Mesenchymal stem cell (in vitro differentiated cells and primary cell): ENCODE data around the gene ABCC2.

Experiments
- DNase-seq: peaks from one replicate; pipeline ENCODE4 v3.0.0-alpha.2; 2013
- H2AFZ ChIP-seq: one replicate; pipeline ENCODE4 v1.6.1; 2013; ENCODE audit warnings: low read depth, mild to moderate bottlenecking, control low read depth, inconsistent platforms, low read length, moderate library complexity
- H2AK5ac ChIP-seq: 2 replicates; pipeline ENCODE4 v1.6.1; 2013; ENCODE audit warnings: low read length, moderate library complexity, mild to moderate bottlenecking, inconsistent platforms; ENCODE audit not compliant: severe bottlenecking
- H2BK120ac ChIP-seq: one replicate; pipeline ENCODE4 v1.6.1; 2013; ENCODE audit warnings: low read depth, mild to moderate bottlenecking, inconsistent platforms, low read length, moderate library complexity
- H2BK12ac ChIP-seq, 2 experiments: one replicate each; pipeline ENCODE4 v1.6.1; 2013; ENCODE audit warnings: inconsistent platforms in 2 of 2, low read length in 2 of 2, mild to moderate bottlenecking in 2 of 2, moderate library complexity in 2 of 2, control low read depth in 1 of 2
- H2BK15ac ChIP-seq: one replicate; pipeline ENCODE4 v1.6.1; 2013; ENCODE audit warnings: mild to moderate bottlenecking, low read depth, inconsistent platforms; ENCODE audit not compliant: poor library complexity, severe bottlenecking
- H2BK5ac ChIP-seq: 2 replicates; pipeline ENCODE4 v1.6.1; 2013; ENCODE audit warnings: low read depth, mild to moderate bottlenecking, low read length, control low read depth, inconsistent platforms; ENCODE audit not compliant: poor library complexity, severe bottlenecking
- H3K14ac ChIP-seq, 2 experiments: one replicate each; pipeline ENCODE4 v1.6.1; 2013; ENCODE audit warnings: inconsistent platforms in 2 of 2, low read length in 2 of 2, control low read depth in 1 of 2, mild to moderate bottlenecking in 1 of 2, moderate library complexity in 1 of 2
- H3K18ac ChIP-seq, 2 experiments: one replicate each; pipeline ENCODE4 v1.6.1; 2013; ENCODE audit warnings: inconsistent platforms in 2 of 2, low read length in 2 of 2, control low read depth in 1 of 2, low read depth in 1 of 2, mild to moderate bottlenecking in 1 of 2
- H3K23ac ChIP-seq, 2 experiments: one replicate each; pipeline ENCODE4 v1.6.1; 2013; ENCODE audit warnings: inconsistent platforms in 2 of 2, low read length in 2 of 2, mild to moderate bottlenecking in 2 of 2, moderate library complexity in 2 of 2, control low read depth in 1 of 2
- H3K27ac ChIP-seq: 2 replicates; pipeline ENCODE4 v1.5.1; 2013; ENCODE audit warnings: mild to moderate bottlenecking, moderate library complexity, low read length, control low read depth, inconsistent platforms; ENCODE audit not compliant: poor library complexity, severe bottlenecking
- H3K27me3 ChIP-seq, 2 experiments: 2 replicates each; pipeline versions ENCODE4 v1.6.1 to v1.7.0; 2013; ENCODE audit warnings: low read length in 2 of 2, mild to moderate bottlenecking in 2 of 2, moderate library complexity in 2 of 2, control low read depth in 1 of 2, inconsistent platforms in 1 of 2; ENCODE audit not compliant: control insufficient read depth in 1 of 2, insufficient read depth in 1 of 2
- H3K36me3 ChIP-seq, 2 experiments: 2 replicates each; pipeline versions ENCODE4 v1.6.1 to v1.7.0; 2013; ENCODE audit warnings: low read length in 2 of 2, control low read depth in 1 of 2, inconsistent platforms in 1 of 2, low read depth in 1 of 2, mild to moderate bottlenecking in 1 of 2; ENCODE audit not compliant: insufficient read depth in 2 of 2, control insufficient read depth in 1 of 2
- H3K4ac ChIP-seq, 2 experiments: one replicate each; pipeline ENCODE4 v1.6.1; 2013; ENCODE audit warnings: inconsistent platforms in 2 of 2, low read length in 2 of 2, mild to moderate bottlenecking in 2 of 2, moderate library complexity in 2 of 2, control low read depth in 1 of 2, low read depth in 1 of 2
- H3K4me1 ChIP-seq: 2 replicates; pipeline ENCODE4 v1.6.1; 2013; ENCODE audit warnings: low read depth, low read length, control low read depth; ENCODE audit not compliant: control insufficient read depth, insufficient read depth
- H3K4me2 ChIP-seq: 2 replicates; pipeline ENCODE4 v1.6.1; 2013; ENCODE audit warnings: low read length, mild to moderate bottlenecking, inconsistent platforms; ENCODE audit not compliant: poor library complexity, severe bottlenecking
- H3K4me3 ChIP-seq, 2 experiments: 2 replicates each; pipeline versions ENCODE4 v1.5.1 to v1.7.0; 2013; ENCODE audit warnings: low read length in 2 of 2, mild to moderate bottlenecking in 2 of 2, control low read depth in 1 of 2, low read depth in 1 of 2; ENCODE audit not compliant: insufficient read depth in 1 of 2
- H3K79me1 ChIP-seq: replicated peaks from 2 replicates; pipeline ENCODE4 v1.6.1; 2013; ENCODE audit warnings: mild to moderate bottlenecking, control low read depth, low read length, inconsistent platforms; ENCODE audit not compliant: poor library complexity, severe bottlenecking
- H3K9ac ChIP-seq: 2 replicates; pipeline ENCODE4 v1.7.0; 2013; ENCODE audit warnings: mild to moderate bottlenecking, low read length, moderate library complexity
- H3K9me3 ChIP-seq: 2 replicates; pipeline ENCODE4 v1.7.0; 2013; ENCODE audit warnings: mild to moderate bottlenecking, low read length; ENCODE audit not compliant: control insufficient read depth
- H4K8ac ChIP-seq: one replicate; pipeline ENCODE4 v1.6.1; 2013; ENCODE audit warnings: inconsistent platforms, mild to moderate bottlenecking, low read length, moderate library complexity
- H4K91ac ChIP-seq: one replicate; pipeline ENCODE4 v1.6.1; 2013; ENCODE audit warnings: mild to moderate bottlenecking, low read length, inconsistent platforms
- WGBS: methylation state at CpG from one replicate; pipeline ENCODE4 v1.1.7; 2013; ENCODE audit warnings: mixed read lengths; 5-methylcytosine and 5-hydroxymethylcytosine counted together

ABCC2 gene

DNA sequence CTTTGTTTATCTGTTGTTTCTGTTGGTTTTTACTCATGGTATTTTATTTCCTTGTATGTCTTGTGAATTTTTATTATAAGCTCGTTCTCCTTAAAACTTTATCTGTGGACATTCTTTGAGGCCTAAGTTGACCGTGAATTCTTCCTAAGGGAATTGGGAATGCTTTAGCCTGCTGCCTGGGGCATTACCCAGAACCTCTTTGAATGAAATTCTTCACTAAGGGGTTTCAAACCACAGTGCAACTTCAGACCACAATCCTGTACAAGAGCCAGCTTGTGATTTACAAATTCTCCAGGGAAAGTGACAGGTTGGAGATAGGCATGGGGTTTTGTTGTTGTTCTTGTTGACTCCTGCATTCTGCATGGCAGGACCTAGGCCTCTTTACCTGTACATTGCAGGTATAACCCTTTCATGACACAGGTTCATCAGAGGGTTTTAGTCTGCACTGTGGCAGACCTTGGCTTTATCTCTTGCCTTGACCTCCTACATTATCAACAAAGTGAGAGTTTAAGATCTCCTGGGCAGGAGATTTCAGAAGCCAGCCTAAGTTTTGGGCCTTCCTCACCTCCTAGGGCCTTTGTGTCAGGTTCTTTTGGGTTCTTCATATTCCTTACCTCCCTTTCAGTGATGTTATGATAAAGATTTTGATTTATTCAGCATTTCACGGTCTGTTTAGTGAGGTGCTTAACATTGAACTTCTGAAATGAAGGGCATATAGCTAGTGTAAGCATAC lies 70.2 kb downstream of the ABCC2 start:
- no peak overlapping the region for H3K4me3 ChIP-seq
- no peak overlapping the region for H2BK12ac ChIP-seq
- H2AFZ ChIP-seq: no peak overlapping the region
- H3K79me1 ChIP-seq: no peaks in the 10 kb centered on the region
- no peak overlapping the region for H3K4ac ChIP-seq
- no peak overlapping the region for H3K23ac ChIP-seq
- H4K91ac ChIP-seq: no peak overlapping the region
- H3K9ac ChIP-seq: no peak overlapping the region
- no peak for DNase-seq
- H3K14ac ChIP-seq: no peak overlapping the region
- no peak overlapping the region for H2BK120ac ChIP-seq
- H2AK5ac ChIP-seq: no peak overlapping the region
- peaks cover 0 to 40% of the 10 kb centered on the region in 2 experiments for H3K36me3 ChIP-seq
- H3K27me3 ChIP-seq: no peaks in the 10 kb centered on the region
- no peak overlapping the region for H2BK15ac ChIP-seq
- H3K27ac ChIP-seq: no peak overlapping the region
- H4K8ac ChIP-seq: no peak overlapping the region
- no peak overlapping the region for H3K18ac ChIP-seq
- H3K9me3 ChIP-seq: no peaks in the 10 kb centered on the region
- no peak overlapping the region for H2BK5ac ChIP-seq
- H3K4me2 ChIP-seq: no peak overlapping the region
- no peaks in the 10 kb centered on the region for H3K4me1 ChIP-seq
- WGBS: 92% methylated on average over 3 of the region's 3 CpGs

DNA sequence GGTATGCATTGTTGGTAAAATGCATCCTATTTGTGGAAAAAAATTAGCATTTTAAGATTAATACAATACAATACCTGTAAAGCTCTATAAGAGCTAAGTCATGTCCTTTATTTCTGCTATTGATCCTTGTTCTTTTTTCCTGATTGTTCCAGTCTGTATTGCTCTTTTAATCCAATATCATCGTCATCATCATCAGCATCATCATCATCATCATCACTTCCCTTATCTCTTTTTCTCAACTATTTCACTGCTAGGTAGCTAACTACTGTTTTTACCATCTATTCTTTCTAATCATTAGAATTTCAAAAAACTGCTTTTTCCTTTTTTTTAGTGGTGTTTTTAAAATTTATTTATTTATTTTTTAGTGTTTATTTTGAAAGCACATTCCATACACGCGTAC lies 71.2 kb downstream of the ABCC2 start:
- H3K23ac ChIP-seq: no peak overlapping the region
- no peak overlapping the region for H3K4ac ChIP-seq
- no peaks in the 10 kb centered on the region for H3K4me1 ChIP-seq
- H3K14ac ChIP-seq: no peak overlapping the region
- H3K27me3 ChIP-seq: no peaks in the 10 kb centered on the region
- H2BK120ac ChIP-seq: no peak overlapping the region
- H3K18ac ChIP-seq: no peak overlapping the region
- H2AFZ ChIP-seq: no peak overlapping the region
- H2BK5ac ChIP-seq: no peak overlapping the region
- H2BK15ac ChIP-seq: no peak overlapping the region
- no peak for DNase-seq
- H2AK5ac ChIP-seq: no peak overlapping the region
- 89% methylated on average over 3 of the region's 3 CpGs for WGBS
- H3K36me3 ChIP-seq: peaks cover 0 to 32% of the 10 kb centered on the region in 2 experiments
- H3K79me1 ChIP-seq: no peaks in the 10 kb centered on the region
- no peak overlapping the region for H2BK12ac ChIP-seq
- H3K4me2 ChIP-seq: no peak overlapping the region
- H3K4me3 ChIP-seq: no peak overlapping the region
- H3K9me3 ChIP-seq: no peaks in the 10 kb centered on the region
- H4K91ac ChIP-seq: no peak overlapping the region
- H3K9ac ChIP-seq: peak overlapping the region; percentile 55
- H3K27ac ChIP-seq: no peak overlapping the region
- no peak overlapping the region for H4K8ac ChIP-seq

DNA sequence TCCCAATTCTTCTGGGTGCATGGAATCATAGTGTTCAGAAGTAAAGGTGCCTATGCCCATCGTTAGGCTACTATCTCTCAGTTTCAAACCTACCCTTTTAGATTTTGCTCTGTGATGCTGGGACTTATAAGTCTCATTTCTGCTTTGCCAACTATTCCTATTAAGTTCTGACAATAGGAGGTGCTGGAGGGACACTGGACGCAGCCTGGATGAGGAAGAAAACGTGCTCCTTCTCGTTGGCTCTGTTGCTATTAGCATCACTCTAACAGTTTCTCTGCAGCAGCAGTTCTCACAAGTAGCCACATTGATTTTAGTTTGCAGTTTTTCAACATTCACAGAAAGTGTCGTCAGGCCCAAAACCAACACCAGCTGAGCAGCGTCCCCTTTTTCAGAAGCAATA lies 72.4 kb downstream of the ABCC2 start:
- WGBS: 52% methylated on average over 5 of the region's 6 CpGs
- Histone ChIP-seq H3K4me1 (no peaks in the 10 kb centered on the region), H2BK15ac (no peak overlapping the region), H3K27ac (no peak overlapping the region), H3K9me3 (no peaks in the 10 kb centered on the region), H4K91ac (no peak overlapping the region), H2BK120ac (no peak overlapping the region), H3K4me3 (no peak overlapping the region), H4K8ac (no peak overlapping the region), H3K4me2 (no peak overlapping the region), H3K9ac (peak overlapping the region; percentile 40), H3K18ac (no peak overlapping the region), H3K14ac (no peak overlapping the region), H3K36me3 (peaks cover 0 to 22% of the 10 kb centered on the region in 2 experiments), H3K4ac (no peak overlapping the region), H2BK5ac (no peak overlapping the region), H2AFZ (no peak overlapping the region), H2AK5ac (no peak overlapping the region), H3K23ac (no peak overlapping the region), H3K79me1 (no peaks in the 10 kb centered on the region), H2BK12ac (no peak overlapping the region), H3K27me3 (no peaks in the 10 kb centered on the region)
- DNase-seq: peak; percentile 84

DNA sequence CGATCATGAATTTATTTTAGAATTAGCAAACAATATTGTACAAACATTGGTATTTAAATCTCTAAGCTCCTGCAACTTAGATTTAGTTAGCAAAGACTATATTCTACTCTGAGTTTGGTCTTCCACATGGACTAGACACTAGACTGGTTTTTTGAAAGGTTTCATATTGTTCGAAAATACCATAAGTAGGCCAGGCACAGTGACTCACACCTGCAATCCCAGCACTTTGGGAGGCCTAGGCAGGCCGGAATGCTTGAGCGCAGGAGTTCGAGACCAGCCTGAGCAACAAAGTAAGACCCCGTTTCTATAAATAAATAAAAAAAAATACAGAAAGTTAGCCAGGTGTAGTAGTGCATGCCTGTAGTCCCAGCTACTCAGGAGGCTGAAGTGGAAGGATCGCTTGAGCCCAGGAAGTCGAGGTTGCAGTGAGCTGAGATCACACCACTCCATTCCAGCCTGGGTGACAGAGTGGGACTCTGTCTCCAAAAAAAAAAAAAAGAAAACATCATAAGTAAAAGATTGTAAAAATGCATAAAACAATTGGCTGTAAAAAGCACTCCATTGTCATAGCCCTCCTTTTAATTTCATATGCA lies 73.1 kb downstream of the ABCC2 start:
- H2BK12ac ChIP-seq: no peak overlapping the region
- no peaks in the 10 kb centered on the region for H3K9me3 ChIP-seq
- no peak overlapping the region for H3K4me3 ChIP-seq
- H3K36me3 ChIP-seq: peaks cover 0 to 17% of the 10 kb centered on the region in 2 experiments
- no peak for DNase-seq
- H4K8ac ChIP-seq: no peak overlapping the region
- 96% methylated on average over 4 of the region's 8 CpGs for WGBS
- no peak overlapping the region for H4K91ac ChIP-seq
- H3K79me1 ChIP-seq: no peaks in the 10 kb centered on the region
- no peak overlapping the region for H2BK5ac ChIP-seq
- H3K4me1 ChIP-seq: no peaks in the 10 kb centered on the region
- peak overlapping the region; percentile 40 for H3K9ac ChIP-seq
- H3K14ac ChIP-seq: no peak overlapping the region
- no peak overlapping the region for H3K4ac ChIP-seq
- no peak overlapping the region for H2BK120ac ChIP-seq
- H3K27me3 ChIP-seq: no peaks in the 10 kb centered on the region
- H3K4me2 ChIP-seq: no peak overlapping the region
- H2AFZ ChIP-seq: no peak overlapping the region
- no peak overlapping the region for H2AK5ac ChIP-seq
- H2BK15ac ChIP-seq: no peak overlapping the region
- H3K27ac ChIP-seq: no peak overlapping the region
- no peak overlapping the region for H3K18ac ChIP-seq
- no peak overlapping the region for H3K23ac ChIP-seq
